GM12878 (cell line): Measurements from ENCODE around the gene NPHS1. TPM values are rescaled to one million over a fixed set of nuclear protein-coding genes. Genes with fewer than 3 reads are reported as not detected.

ENCODE experiments used
- ATAC-seq: fragments of 200-7000 bp; cut with Tn5 transposase; 3 replicates; pipeline ENCODE4 v1.9.1; 2020; ENCODE audit warnings: mild to moderate bottlenecking, moderate library complexity
- BruUV-seq: library from RNA; stranded (reverse); fragments of 400-500 nt; replicated peaks from 2 replicates; lab custom pipeline; 2021; lab: Mats Ljungman, UMichigan
- CTCF ChIA-PET: fragments of 300-600 bp; sonication (Branson Sonifier 250); formaldehyde crosslinking; extraction: SDS; loops from one replicate; lab custom pipeline; 2021; ENCODE audit warnings: inconsistent platforms; lab: Yijun Ruan, JAX
- POLR2A ChIA-PET: fragments of 350-600 bp; formaldehyde crosslinking; extraction: SDS; loops from one replicate; lab custom pipeline; 2021; ENCODE audit warnings: inconsistent platforms; lab: Charles Lee
- RAD21 ChIA-PET: fragments of 300-600 bp; sonication (Branson Sonifier 250); formaldehyde crosslinking; loops from one replicate; lab custom pipeline; 2023; ENCODE audit warnings: antibody characterized with exemption; ENCODE audit not compliant: unreplicated experiment; lab: Charles Lee
- SMC1A ChIA-PET: fragments of 300-600 bp; sonication (Branson Sonifier 250); formaldehyde crosslinking; loops from one replicate; lab custom pipeline; 2023; ENCODE audit not compliant: unreplicated experiment, uncharacterized antibody; lab: Charles Lee
- DNase-seq: peaks from one replicate; pipeline ENCODE4 v3.0.0-alpha.2; 2011; ENCODE audit warnings: low read depth, low spot score
- FAIRE-seq: peaks from 3 replicates; lab custom pipeline; 2011; peaks lifted over from hg19 to GRCh38; lab: Jason Lieb, UNC
- H2AFZ ChIP-seq: 2 replicates; pipeline ENCODE4 v1.6.0; 2011; ENCODE audit warnings: low read depth, low read length, control low read depth; ENCODE audit not compliant: control insufficient read depth
- H3K27ac ChIP-seq: 2 replicates; pipeline ENCODE4 v1.5.1; 2011; ENCODE audit warnings: control low read depth; ENCODE audit not compliant: control insufficient read depth, insufficient read depth
- H3K27me3 ChIP-seq, 2 experiments: replicated peaks in 1 of 2; 2 replicates each; pipeline versions ENCODE4 v1.6.0 to v1.6.1; 2011; ENCODE audit warnings: low read length in 1 of 2; ENCODE audit not compliant: control insufficient read depth in 2 of 2, insufficient read depth in 2 of 2
- H3K36me3 ChIP-seq, 2 experiments: 2 replicates each; pipeline ENCODE4 v1.5.1; 2011; ENCODE audit warnings: low read length in 1 of 2; ENCODE audit not compliant: control insufficient read depth in 2 of 2, insufficient read depth in 2 of 2
- H3K4me1 ChIP-seq: 2 replicates; pipeline ENCODE4 v1.6.1; 2011; ENCODE audit warnings: mild to moderate bottlenecking, low read length, moderate library complexity, mixed read lengths; ENCODE audit not compliant: control insufficient read depth, insufficient read depth
- H3K4me2 ChIP-seq: 2 replicates; pipeline ENCODE4 v1.6.0; 2011; ENCODE audit warnings: control low read depth; ENCODE audit not compliant: control insufficient read depth, insufficient read depth
- H3K4me3 ChIP-seq: fragments of 200-600 bp; sonication (generic); 2 replicates; pipeline ENCODE4 v1.5.1; 2016
- H3K79me2 ChIP-seq: 2 replicates; pipeline ENCODE4 v1.6.0; 2011; ENCODE audit warnings: low read length; ENCODE audit not compliant: control insufficient read depth, insufficient read depth
- H3K9ac ChIP-seq: 2 replicates; pipeline ENCODE4 v1.8.0; 2011; ENCODE audit warnings: low read length, control low read depth, mixed read lengths; ENCODE audit not compliant: control insufficient read depth, insufficient read depth
- H3K9me3 ChIP-seq: replicated peaks from 3 replicates; pipeline ENCODE4 v1.5.1; 2011; ENCODE audit warnings: mild to moderate bottlenecking, low read length; ENCODE audit not compliant: control insufficient read depth, insufficient read depth
- H4K20me1 ChIP-seq: 2 replicates; pipeline ENCODE4 v1.6.0; 2011; ENCODE audit not compliant: control insufficient read depth, insufficient read depth
- FOXK2 ChIP-seq: fragments of 450-650 bp; IDR thresholded peaks from 2 replicates; pipeline ENCODE4 v1.6.1; 2017; ENCODE audit warnings: mild to moderate bottlenecking, moderate library complexity
- PML ChIP-seq: IDR thresholded peaks from 2 replicates; pipeline ENCODE4 v1.6.1; 2012; ENCODE audit warnings: low read length, inconsistent platforms
- RB1 ChIP-seq: fragments of 450-650 bp; formaldehyde crosslinking; IDR thresholded peaks from 2 replicates; pipeline ENCODE4 v1.6.1; 2017; ENCODE audit warnings: mild to moderate bottlenecking, borderline replicate concordance
- RUNX3 ChIP-seq: IDR thresholded peaks from 2 replicates; pipeline ENCODE4 v1.6.1; 2012; ENCODE audit warnings: low read length, inconsistent platforms
- ZNF207 ChIP-seq: fragments of 450-650 bp; IDR thresholded peaks from 2 replicates; pipeline ENCODE4 v1.6.1; 2014; ENCODE audit warnings: antibody characterized with exemption, mild to moderate bottlenecking, borderline replicate concordance
- ZSCAN29 ChIP-seq: fragments of 450-650 bp; IDR thresholded peaks from 2 replicates; pipeline ENCODE4 v1.6.1; 2017; ENCODE audit warnings: mild to moderate bottlenecking, moderate library complexity
- WGBS: methylation state at CpG from one replicate; pipeline ENCODE4 v1.1.6; 2016; ENCODE audit warnings: low lambda C conversion rate; ENCODE audit not compliant: insufficient replicate concordance, insufficient coverage; ENCODE audit errors: missing lambda C conversion rate; 5-methylcytosine and 5-hydroxymethylcytosine counted together
- in situ Hi-C: fragments of 300-500 bp; cut with MboI; formaldehyde crosslinking; loops from 9 replicates; pipeline ENCODE4 v1.14.3; 2018; ENCODE audit warnings: mixed read lengths
- intact Hi-C: fragments of 100-400 bp; cut with micrococcal nuclease; formaldehyde crosslinking; loops from one replicate; pipeline ENCODE4 v1.14.2; 2022; ENCODE audit not compliant: unreplicated experiment
- polyA plus RNA-seq, 11 experiments: library from polyadenylated mRNA; depleted of rRNA in 4 of 11; unstranded in 6 of 11; stranded (reverse) in 5 of 11; fragments of >200 nt; fragmentation: Nextera tagmentation in 4 of 11; fragmentation: Illumina TruSeq in 1 of 11; extraction: Ambion mirVana in 4 of 11; extraction: Trizol in 1 of 11; gene quantifications; 1 replicate in 1 of 11; 2 replicates in 10 of 11; pipeline versions ENCODE4 v1.2.1 to v1.2.3, GENCODE V29; 2011 to 2016; ENCODE audit warnings: inconsistent platforms in 2 of 11, missing spikeins in 2 of 11, low read depth in 1 of 11
- total RNA-seq, 4 experiments: library from RNA; depleted of rRNA in 3 of 4; stranded (reverse); fragments of >200 nt in 3 of 4; fragmentation: Illumina TruSeq in 1 of 4; extraction: Trizol in 1 of 4; gene quantifications; 2 replicates each; pipeline versions ENCODE4 v1.2.1 to v1.2.3, GENCODE V29; 2013 to 2021
- TF ChIP-seq, protein P1 (sequence below): fragments of 450-650 bp; IDR thresholded peaks from 2 replicates; pipeline ENCODE4 v1.6.1; 2017; ENCODE audit warnings: low read depth, mild to moderate bottlenecking, moderate library complexity

NPHS1 gene
- total and polyA plus RNA-seq, 10 of the 15 experiments (the other 5 are each of a cell fraction or from before 2014, with no cell fraction given): not detected

DNA sequence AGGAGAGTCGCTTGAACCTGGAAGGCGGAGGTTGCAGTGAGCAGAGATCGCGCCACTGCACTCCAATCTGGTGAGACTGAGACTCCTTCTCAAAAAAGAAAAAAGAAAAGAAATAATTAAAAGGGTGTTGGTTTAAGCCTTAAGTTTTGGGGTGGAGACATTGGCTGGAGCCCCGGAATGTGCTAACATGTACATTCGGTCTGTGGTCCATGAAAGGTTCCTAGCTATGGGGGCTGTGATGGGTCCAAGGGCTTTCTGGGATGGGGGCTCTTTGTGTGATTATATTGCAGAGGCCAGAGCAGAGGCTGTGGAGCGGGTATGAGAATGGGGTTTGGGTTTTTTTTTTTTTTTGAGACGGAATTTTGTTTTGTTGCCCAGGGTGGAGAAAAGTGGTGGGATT lies 33.6 kb upstream of the NPHS1 start:
- intact Hi-C loops (no loop called here), in situ Hi-C loops (loop anchor here (5.0 kb wide), 1 partner anchor 46 kb away; no protein-coding TSS in a partner anchor)
- Histone ChIP-seq H3K27ac (no peak overlapping the region), H3K4me3 (no peak overlapping the region), H3K79me2 (no peaks in the 10 kb centered on the region), H2AFZ (no peak overlapping the region), H3K4me2 (no peak overlapping the region), H3K27me3 (no peaks in the 10 kb centered on the region), H3K4me1 (no peaks in the 10 kb centered on the region), H3K36me3 (peaks cover 18 to 19% of the 10 kb centered on the region in 2 experiments), H3K9me3 (no peaks in the 10 kb centered on the region), H3K9ac (no peak overlapping the region), H4K20me1 (peaks cover 3% of the 10 kb centered on the region; the same call in 1 of the 2 replicates)
- TF ChIP-seq ZSCAN29: no peak
- TF ChIP-seq PML: no peak; the same call in 1 of the 2 replicates
- no peak for TF ChIP-seq RB1
- no peak for TF ChIP-seq ZNF207
- no peak for TF ChIP-seq RUNX3
- TF ChIP-seq, protein P1, sequence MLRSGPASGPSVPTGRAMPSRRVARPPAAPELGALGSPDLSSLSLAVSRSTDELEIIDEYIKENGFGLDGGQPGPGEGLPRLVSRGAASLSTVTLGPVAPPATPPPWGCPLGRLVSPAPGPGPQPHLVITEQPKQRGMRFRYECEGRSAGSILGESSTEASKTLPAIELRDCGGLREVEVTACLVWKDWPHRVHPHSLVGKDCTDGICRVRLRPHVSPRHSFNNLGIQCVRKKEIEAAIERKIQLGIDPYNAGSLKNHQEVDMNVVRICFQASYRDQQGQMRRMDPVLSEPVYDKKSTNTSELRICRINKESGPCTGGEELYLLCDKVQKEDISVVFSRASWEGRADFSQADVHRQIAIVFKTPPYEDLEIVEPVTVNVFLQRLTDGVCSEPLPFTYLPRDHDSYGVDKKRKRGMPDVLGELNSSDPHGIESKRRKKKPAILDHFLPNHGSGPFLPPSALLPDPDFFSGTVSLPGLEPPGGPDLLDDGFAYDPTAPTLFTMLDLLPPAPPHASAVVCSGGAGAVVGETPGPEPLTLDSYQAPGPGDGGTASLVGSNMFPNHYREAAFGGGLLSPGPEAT: no peak
- no peak for TF ChIP-seq FOXK2
- ChIA-PET CTCF (interaction anchor here (0.8 to 9.6 kb wide), 3 partner anchors 29 to 191 kb away, joined by 3 to 145 read pairs (median 4); no protein-coding TSS in a partner anchor), SMC1A (interaction anchor here (0.6 to 2.4 kb wide), 3 partner anchors 12 to 62 kb away, joined by 3 to 12 read pairs (median 3); no protein-coding TSS in a partner anchor), RAD21 (interaction anchor here (7.3 kb wide), 1 partner anchor 46 kb away, joined by 107 read pairs; no protein-coding TSS in a partner anchor), POLR2A (interaction anchor here (0.5 to 1.0 kb wide), 4 partner anchors 9 to 217 kb away, joined by 3 to 7 read pairs (median 4); no protein-coding TSS in a partner anchor)
- 88% methylated on average over 7 of the region's 8 CpGs for WGBS
- DNase-seq: no peak
- FAIRE-seq: no peak
- ATAC-seq: no peak
- BruUV-seq: no TSS peak
